Measurements from ENCODE around the gene PTEN.

DNA sequence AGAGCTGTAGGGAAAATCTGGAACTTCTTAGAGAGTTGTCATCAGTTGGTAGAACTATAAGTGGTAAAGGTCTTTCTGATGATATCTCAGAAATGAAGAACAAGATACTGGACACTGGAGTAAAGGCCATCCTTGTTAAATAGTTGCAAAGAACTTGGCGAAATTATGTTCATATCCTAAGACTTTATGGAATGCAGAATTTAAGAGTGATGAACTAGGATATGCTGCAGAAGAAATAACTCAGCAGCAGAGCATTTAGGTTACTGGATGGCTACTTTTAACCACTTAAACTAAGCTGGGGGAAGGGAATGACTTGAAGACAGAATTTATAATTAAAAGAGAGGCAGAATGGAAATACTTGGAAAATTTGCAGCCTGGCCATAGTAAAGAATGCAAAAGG lies 23.7 kb downstream of the PTEN start:
- TF ChIP-seq SIN3A (IDR thresholded peaks at IDR 0.05; ENCODE audit: borderline replicate concordance, insufficient read depth, low read length) (no peak), POLR2AphosphoS5 (IDR thresholded peaks at IDR 0.05; ENCODE audit: low read depth, low read length) (no peak), TAF1 (IDR thresholded peaks at IDR 0.05; ENCODE audit: borderline replicate concordance, insufficient read depth, low read length) (no peak), FOXP2 (optimal IDR thresholded peaks at IDR 0.05; ENCODE audit: borderline replicate concordance, extremely low read depth, extremely low read length, insufficient read depth) (no peak)
- TF ChIP-seq, protein P1, sequence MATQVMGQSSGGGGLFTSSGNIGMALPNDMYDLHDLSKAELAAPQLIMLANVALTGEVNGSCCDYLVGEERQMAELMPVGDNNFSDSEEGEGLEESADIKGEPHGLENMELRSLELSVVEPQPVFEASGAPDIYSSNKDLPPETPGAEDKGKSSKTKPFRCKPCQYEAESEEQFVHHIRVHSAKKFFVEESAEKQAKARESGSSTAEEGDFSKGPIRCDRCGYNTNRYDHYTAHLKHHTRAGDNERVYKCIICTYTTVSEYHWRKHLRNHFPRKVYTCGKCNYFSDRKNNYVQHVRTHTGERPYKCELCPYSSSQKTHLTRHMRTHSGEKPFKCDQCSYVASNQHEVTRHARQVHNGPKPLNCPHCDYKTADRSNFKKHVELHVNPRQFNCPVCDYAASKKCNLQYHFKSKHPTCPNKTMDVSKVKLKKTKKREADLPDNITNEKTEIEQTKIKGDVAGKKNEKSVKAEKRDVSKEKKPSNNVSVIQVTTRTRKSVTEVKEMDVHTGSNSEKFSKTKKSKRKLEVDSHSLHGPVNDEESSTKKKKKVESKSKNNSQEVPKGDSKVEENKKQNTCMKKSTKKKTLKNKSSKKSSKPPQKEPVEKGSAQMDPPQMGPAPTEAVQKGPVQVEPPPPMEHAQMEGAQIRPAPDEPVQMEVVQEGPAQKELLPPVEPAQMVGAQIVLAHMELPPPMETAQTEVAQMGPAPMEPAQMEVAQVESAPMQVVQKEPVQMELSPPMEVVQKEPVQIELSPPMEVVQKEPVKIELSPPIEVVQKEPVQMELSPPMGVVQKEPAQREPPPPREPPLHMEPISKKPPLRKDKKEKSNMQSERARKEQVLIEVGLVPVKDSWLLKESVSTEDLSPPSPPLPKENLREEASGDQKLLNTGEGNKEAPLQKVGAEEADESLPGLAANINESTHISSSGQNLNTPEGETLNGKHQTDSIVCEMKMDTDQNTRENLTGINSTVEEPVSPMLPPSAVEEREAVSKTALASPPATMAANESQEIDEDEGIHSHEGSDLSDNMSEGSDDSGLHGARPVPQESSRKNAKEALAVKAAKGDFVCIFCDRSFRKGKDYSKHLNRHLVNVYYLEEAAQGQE (IDR thresholded peaks at IDR 0.05; ENCODE audit: insufficient read depth in 1 of 2, low read depth in 2 of 2, low read length in 2 of 2): no peak
